ENCODE measurements around the gene PARD6A.

The PARD6A gene

GRCh38 chr16:67653789-67654402 lies 6.9 kb upstream of the PARD6A start:
- DNase-seq (ENCODE audit: low read depth in 3 of 3), result no peak

DNA sequence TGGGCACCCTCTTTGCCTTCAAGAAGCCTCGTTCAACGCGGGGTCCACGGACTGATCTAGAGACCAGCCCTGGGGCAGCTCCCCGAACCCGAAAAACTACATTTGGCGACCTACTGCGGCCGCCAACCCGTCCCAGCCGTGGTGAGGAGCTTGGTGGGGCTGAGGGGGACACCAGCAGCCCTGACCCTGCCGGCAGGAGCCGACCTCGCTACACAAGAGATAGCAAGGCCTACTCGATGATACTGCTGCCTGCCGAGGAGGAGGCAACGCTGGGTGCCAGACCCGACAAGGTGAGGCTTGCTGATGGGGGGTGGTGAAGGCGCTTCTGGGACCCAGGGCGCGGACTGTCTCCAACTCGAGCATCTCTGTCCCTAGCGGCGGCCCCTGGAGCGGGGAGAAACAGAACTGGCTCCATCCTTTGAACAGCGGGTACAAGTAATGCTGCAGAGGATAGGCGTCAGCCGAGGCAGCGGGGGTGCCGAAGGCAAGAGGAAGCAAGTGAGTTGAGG lies 6.3 kb upstream of the PARD6A start:
- no peak for DNase-seq (ENCODE audit: low read depth in 3 of 3)

GRCh38 chr16:67655363-67655762 lies 5.4 kb upstream of the PARD6A start:
- no peak for DNase-seq (ENCODE audit: low read depth in 3 of 3)

GRCh38 chr16:67656344-67657016 lies 4.3 kb upstream of the PARD6A start:
- no peak for DNase-seq (ENCODE audit: low read depth in 3 of 3)

- no peak for DNase-seq (ENCODE audit: low read depth in 3 of 3)
These were observed 3.6 kb upstream of the PARD6A start for GRCh38 chr16:67657017-67657608.

DNA sequence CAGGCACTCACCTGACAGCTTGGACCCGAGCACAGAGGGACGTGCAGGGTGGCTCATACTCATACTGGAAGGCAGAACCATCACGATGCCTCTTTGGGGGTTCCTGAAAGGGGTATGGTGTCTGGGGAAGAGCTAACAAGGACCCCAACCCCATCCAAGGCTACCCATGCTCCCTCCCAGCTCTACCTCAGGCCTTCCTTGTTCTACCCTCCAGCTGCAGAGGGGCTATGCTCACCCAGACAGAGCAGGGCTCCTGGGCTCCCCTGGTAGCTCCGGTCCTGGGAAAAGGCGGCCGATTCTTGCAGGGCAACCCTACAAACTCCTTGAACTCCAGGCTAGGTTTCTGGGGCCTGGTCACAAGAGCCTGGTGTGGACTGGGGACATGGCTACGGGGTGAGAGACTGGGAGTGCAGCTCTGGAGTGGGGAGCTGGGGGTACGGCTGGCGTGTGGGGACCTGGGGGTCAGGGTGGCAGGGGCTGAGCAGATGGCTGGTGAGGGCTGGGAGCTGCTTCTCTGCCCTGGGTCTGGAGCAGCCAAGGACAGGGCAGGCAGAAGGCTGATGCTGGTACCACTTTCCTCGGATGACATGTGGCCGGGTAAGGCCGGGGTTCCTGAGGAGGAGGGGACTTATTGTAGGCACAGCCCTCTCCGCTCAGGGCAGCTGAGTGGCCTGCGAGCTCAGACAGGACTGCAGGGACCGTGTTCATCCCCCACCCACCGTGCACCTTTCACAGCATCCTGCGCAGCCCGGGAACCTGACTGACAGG lies 2.8 kb upstream of the PARD6A start:
- no peak for DNase-seq (ENCODE audit: low read depth in 3 of 3)

DNA sequence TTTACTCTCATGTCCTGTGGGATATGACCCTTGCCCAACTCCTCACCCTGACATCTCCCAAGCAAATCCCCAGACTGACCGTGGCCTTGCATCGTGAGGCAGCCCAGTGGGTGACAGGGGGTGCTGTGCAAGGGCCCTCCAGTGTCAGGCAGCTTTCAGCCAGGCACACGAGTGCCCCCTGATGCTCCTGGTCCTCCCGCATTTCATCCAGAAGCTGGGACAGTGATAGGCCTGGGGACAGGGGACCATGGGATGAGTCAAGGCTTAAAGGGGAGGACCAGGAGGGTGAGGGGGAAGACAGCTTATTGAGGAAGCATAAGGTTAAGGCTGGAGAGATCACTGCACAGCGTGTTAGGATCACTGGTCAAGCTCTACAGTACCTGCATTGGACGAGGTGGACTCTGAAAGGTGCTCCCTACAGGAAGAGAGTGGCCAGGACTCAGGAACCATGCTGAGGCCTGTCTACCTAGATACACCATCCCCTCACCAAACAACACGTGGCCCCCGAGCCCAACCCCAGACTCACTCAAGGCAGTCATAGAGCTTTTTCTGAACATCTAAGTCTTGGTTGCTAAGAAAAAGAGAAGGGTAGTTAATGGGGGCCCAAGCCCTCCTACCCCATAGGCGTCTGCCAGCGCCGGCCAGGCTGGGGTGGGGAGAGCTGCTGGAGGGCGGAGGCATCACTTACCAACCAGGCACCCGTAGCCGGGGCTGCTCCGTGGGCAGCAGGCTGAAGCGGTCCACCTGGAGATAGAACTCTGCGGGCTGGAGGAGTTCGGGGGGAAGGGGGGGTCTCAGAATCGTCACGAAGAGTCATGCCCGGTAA lies 1.7 kb upstream of the PARD6A start:
- no peak for DNase-seq (ENCODE audit: low read depth in 3 of 3)

- peak; percentile 86 to 94 (median 88) for DNase-seq (ENCODE audit: low read depth in 3 of 3)
These were observed 841 bp upstream of the PARD6A start, which contains the start of gene ACD for GRCh38 chr16:67659675-67660563. ACD (minus strand) TSS chr16:67660260; CDS start chr16:67660220, 40 bp downstream.

DNA sequence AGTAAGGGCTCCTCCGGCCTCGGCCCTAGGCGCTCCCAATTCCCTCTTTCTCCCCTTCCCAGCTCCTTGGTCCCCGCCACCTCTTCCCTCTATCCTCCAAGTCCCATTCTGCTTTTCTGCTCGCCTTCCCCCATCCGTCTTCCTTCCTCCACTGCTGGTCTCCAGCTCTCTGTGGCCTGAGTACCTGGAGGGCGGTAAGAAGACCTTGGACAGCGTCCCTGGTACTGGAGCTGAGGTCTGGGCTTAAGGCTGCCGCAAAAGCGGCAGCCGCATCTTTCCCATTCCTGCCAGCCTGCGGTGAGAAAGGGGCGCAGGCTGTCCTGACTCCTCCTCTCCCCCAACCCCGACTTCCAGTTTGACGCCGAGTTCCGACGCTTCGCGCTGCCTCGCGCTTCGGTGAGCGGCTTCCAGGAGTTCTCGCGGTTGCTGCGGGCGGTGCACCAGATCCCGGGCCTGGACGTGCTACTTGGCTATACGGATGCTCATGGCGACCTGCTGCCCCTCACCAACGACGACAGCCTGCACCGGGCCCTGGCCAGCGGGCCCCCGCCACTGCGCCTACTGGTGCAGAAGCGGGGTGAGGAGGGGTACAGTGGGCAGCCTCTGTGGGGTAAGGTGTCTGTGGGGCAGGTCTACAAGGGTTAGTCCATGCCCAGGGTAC lies 471 bp downstream of the PARD6A start:
- DNase-seq (ENCODE audit: low read depth in 3 of 3), result no peak

DNA sequence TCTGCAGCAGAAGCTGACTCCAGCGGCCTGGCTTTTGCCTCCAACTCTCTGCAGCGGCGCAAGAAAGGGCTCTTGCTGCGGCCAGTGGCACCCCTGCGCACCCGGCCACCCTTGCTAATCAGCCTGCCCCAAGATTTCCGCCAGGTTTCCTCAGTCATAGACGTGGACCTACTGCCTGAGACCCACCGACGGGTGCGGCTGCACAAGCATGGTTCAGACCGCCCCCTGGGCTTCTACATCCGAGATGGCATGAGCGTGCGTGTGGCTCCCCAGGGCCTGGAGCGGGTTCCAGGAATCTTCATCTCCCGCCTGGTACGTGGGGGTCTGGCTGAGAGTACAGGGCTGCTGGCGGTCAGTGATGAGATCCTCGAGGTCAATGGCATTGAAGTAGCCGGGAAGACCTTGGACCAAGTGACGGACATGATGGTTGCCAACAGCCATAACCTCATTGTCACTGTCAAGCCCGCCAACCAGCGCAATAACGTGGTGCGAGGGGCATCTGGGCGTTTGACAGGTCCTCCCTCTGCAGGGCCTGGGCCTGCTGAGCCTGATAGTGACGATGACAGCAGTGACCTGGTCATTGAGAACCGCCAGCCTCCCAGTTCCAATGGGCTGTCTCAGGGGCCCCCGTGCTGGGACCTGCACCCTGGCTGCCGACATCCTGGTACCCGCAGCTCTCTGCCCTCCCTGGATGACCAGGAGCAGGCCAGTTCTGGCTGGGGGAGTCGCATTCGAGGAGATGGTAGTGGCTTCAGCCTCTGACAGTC lies 1.3 kb downstream of the PARD6A start:
- no peak for DNase-seq (ENCODE audit: low read depth in 3 of 3)

- DNase-seq (ENCODE audit: low read depth in 3 of 3), result no peak
These were observed 1.9 kb downstream of the PARD6A start for GRCh38 chr16:67662653-67663010.

GRCh38 chr16:67663151-67663876 lies 2.6 kb downstream of the PARD6A start:
- no peak for DNase-seq (ENCODE audit: low read depth in 3 of 3)

DNA sequence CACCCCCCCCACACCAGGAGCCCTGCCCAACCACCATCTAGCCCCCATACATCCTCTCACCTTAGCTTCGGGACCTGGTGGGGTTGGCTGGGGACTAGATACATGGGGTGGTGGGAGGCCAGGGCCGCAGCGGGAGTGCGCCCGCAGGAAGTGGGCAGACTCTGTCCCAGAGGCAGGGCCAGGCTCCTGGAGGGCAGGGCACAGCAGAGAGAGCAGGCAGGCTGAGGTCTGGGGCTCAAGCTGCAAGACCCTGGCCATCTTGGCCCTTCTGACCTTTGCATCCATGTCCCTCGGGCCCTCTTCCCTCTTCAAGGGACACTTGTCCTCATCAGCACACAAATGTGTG lies 3.1 kb downstream of the PARD6A start:
- no peak for DNase-seq (ENCODE audit: low read depth in 3 of 3)

DNA sequence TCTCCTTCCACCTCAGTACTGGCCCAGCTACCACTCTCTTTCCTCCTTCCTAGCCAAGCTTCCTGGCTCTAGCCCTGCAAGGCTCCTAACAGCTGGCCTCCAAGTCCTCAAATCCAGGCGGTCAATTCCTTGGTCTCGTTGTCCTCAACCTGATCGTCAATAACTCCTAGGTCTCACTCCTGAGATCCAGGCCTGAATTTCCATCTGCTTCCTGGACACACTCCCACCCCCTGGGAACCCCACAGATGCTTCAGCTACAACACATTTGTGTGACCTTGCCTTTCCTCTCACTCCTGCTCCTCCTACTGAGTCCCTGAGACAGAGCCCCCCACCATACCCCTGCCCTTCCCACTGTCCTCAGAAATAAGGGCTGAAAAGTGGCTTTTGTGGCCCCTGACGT lies 3.5 kb downstream of the PARD6A start:
- DNase-seq (ENCODE audit: low read depth in 3 of 3), result no peak

- DNase-seq (ENCODE audit: low read depth in 3 of 3), result no peak
These were observed 4.1 kb downstream of the PARD6A start for GRCh38 chr16:67664871-67665270.

- DNase-seq (ENCODE audit: low read depth in 3 of 3), result no peak
These were observed 4.8 kb downstream of the PARD6A start for GRCh38 chr16:67665598-67665997.

DNA sequence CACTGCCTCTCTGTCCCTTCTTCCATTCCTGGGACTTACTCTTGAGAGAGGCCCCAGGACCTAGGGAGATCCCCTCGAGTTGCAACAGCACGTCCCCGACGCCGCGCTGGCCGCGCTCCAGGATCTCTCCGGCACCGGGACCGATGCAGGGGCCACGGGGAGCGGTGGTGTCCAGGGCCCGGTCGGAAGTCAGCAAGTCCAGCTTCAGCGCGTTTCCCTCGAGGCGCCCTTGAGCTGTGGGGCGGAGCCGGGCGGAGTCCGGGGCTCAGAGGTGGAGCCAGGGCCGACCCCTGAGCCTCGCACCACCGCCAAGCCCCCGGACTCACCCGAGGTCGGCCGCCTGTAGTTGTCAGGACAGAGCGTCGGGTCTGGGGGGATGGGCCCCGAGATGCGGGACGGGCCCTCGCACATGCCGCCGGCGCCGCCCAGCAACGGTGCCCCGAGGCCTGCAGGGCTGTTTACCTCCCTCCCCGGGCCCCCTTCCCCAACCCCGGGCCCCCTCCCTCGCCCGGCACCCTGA lies 5.3 kb downstream of the PARD6A start:
- DNase-seq (ENCODE audit: low read depth in 3 of 3), result no peak
